ENCODE results near the gene TIPRL.
"Not testable (repeated sequence)": the region's sequence is repeated elsewhere in the genome, so short reads cannot be mapped to it uniquely, and the experiment has no call there.

TIPRL gene

GRCh38 chr1:168159979-168160378, 18.8 kb upstream of the TIPRL start:
- no peak for DNase-seq

- DNase-seq = no peak
Observed at GRCh38 chr1:168161459-168161858, 17.3 kb upstream of the TIPRL start.

- no peak for DNase-seq
Observed at GRCh38 chr1:168163670-168164069, 15.1 kb upstream of the TIPRL start.

GRCh38 chr1:168164771-168165170, 14.0 kb upstream of the TIPRL start:
- no peak for DNase-seq

GRCh38 chr1:168167806-168168205, 11.0 kb upstream of the TIPRL start:
- DNase-seq = no peak

GRCh38 chr1:168170564-168171508, 7.9 kb upstream of the TIPRL start:
- no peak for DNase-seq

GRCh38 chr1:168172250-168172915, 6.4 kb upstream of the TIPRL start:
- no peak for DNase-seq

- no peak for DNase-seq
Observed at GRCh38 chr1:168178227-168178637, 530 bp upstream of the TIPRL start.

- no peak for DNase-seq
Observed at GRCh38 chr1:168179438-168180147, 831 bp downstream of the TIPRL start.

GRCh38 chr1:168180148-168180524, 1.4 kb downstream of the TIPRL start:
- DNase-seq = no peak

- not testable (repeated sequence) for DNase-seq
Observed at GRCh38 chr1:168181063-168181720, 2.4 kb downstream of the TIPRL start.

GRCh38 chr1:168187177-168187576, 8.4 kb downstream of the TIPRL start:
- DNase-seq = no peak

GRCh38 chr1:168190403-168190802, 11.6 kb downstream of the TIPRL start:
- DNase-seq = no peak

GRCh38 chr1:168195199-168196135, 16.7 kb downstream of the TIPRL start:
- DNase-seq = no peak

GRCh38 chr1:168199056-168199455, 20.3 kb downstream of the TIPRL start:
- no peak for DNase-seq

- DNase-seq = no peak
Observed at GRCh38 chr1:168202941-168203654, 24.3 kb downstream of the TIPRL start.

GRCh38 chr1:168206111-168206510, 27.3 kb downstream of the TIPRL start:
- DNase-seq = no peak

GRCh38 chr1:168207673-168208072, 28.9 kb downstream of the TIPRL start:
- not testable (repeated sequence) for DNase-seq

GRCh38 chr1:168210312-168210711, 31.6 kb downstream of the TIPRL start:
- no peak for DNase-seq

- no peak for DNase-seq
Observed at GRCh38 chr1:168213349-168213748, 34.6 kb downstream of the TIPRL start.

- no peak for DNase-seq
Observed at GRCh38 chr1:168216171-168216570, 37.4 kb downstream of the TIPRL start.
